HG02798 (cell line): ENCODE measurements around the gene ACTN4.

ENCODE experiments used
- ATAC-seq: cut with Tn5 transposase; IDR thresholded peaks from one replicate; pipeline ENCODE4 v1.9.1; 2021; ENCODE audit warnings: mild to moderate bottlenecking; ENCODE audit not compliant: unreplicated experiment, poor library complexity

Gene ACTN4

DNA sequence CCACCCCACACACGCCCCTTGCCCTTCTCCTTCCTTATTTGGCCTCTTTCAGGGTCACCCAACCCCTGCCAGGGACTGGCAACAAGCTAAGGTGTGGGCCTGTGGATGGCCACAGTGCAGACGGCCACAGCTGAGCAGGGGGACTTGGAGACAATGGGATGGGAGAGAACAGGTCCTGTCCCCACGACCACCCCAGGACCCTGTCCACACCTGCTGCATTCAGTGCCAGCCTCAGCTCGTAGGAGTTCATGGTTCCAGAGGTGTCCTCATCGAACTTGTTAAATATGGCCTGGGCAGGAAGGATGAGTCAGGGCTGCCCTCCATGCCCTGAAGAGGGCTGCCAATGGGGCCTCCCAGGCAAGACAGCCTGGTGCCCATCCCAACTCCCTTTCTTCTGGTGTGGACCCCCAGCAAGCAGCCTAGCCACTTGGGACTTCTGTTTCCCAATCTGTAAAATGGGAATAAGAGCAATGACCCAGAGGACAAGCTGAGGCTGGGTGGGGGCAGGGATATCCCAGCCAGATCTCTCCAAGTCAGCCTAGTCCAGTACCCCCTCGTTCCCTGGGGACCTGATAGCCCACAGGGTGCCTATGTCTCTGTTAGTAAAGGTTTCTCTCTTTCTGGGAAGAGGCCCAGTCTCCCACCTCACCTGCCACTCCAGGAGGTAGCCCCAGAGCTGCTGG, 86.2 kb downstream of the ACTN4 start:
- ATAC-seq = no peak

DNA sequence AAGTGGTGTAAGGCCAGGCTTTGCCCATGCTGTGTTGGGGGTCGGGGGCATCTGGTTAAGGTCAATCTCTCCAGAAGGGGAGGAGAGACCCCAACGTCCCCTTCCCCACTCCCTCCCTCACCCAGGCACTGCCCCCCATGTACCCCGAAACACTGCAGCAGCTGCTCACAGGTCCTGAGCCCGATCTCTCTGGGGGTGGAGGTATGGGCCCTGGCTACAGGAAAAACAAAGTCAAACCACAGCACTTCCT, 86.7 kb downstream of the ACTN4 start:
- ATAC-seq = no peak

DNA sequence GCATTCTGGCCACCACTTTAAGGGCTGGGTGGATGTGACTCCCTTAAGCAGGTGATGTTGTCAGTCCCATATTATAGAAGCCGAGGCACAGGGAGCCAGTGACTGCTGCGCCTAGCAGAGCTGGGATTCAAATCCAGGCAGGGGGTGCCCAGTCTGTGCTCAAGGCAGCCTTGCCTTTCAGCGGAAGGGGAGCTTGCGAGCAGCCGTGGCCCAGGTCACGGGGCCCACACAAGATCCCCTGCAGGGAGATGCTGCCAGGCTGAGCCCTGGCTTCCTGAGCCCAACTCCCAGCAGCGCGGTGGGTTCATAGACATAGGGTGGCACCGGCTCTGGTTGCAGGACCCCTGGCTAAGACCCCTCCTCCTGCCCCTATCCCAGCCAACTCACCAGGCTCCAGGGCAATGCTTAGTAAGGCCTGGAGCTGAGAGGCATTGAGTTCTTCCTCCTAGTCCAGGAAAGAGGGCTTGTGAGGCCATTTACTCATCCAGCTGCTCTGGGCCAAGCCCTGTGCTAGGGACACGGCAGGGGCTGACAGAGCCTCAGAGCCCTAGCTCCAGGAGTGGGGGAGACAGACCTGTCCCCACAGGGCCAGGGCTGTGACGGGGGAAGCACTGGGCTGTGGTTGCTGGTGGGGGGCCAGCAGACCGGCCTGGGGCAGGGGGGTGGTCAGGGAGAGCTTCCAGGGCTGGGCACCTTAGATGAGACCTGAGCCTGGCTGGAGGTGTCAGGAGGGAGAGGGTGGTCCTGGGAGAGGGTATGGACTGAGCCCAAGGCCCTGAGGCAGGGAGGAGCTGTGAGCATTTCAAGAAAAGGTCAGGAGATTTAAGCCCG, 87.2 kb downstream of the ACTN4 start:
- ATAC-seq = no peak

DNA sequence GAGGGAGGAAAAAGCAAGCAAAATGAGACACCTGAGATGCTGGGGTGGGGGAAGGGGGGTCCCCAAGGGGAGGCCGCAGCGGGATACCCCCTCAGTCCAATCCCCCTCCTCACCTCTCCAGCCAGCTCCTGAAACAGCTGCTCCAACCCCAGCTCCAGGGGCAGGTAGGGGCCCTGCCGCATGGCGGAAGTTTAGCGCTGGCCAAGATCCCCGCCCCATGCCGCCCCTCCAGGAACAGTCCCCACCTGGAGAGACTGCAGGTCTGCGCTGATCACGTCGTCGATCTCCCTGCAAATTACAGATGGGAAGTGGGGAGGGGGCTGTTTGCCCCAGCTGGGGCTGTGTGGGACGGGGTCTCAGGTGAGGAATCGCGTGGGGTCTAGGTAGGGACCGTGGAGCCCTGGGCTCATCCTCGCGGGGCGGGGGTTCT, 87.8 kb downstream of the ACTN4 start:
- ATAC-seq = peak; percentile 33

DNA sequence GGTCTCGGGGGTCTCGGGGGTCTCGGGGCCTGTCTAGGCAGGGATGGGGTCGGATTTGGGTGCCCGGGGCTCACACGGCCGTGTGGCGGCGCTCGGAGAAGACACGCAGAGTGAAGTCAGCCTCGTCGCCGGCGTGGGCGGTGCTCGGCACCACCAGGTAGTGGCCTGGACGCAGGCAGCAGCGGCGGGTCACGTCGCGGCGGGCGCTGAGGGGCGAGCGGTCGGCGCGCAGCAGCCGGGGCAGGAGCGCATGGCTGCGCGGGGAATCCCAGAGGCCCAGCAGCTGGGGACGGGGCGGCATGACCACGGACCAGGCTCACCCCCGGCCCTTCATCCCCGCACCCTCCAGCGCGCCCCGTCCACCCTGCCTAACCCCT, 88.6 kb downstream of the ACTN4 start:
- no peak for ATAC-seq

DNA sequence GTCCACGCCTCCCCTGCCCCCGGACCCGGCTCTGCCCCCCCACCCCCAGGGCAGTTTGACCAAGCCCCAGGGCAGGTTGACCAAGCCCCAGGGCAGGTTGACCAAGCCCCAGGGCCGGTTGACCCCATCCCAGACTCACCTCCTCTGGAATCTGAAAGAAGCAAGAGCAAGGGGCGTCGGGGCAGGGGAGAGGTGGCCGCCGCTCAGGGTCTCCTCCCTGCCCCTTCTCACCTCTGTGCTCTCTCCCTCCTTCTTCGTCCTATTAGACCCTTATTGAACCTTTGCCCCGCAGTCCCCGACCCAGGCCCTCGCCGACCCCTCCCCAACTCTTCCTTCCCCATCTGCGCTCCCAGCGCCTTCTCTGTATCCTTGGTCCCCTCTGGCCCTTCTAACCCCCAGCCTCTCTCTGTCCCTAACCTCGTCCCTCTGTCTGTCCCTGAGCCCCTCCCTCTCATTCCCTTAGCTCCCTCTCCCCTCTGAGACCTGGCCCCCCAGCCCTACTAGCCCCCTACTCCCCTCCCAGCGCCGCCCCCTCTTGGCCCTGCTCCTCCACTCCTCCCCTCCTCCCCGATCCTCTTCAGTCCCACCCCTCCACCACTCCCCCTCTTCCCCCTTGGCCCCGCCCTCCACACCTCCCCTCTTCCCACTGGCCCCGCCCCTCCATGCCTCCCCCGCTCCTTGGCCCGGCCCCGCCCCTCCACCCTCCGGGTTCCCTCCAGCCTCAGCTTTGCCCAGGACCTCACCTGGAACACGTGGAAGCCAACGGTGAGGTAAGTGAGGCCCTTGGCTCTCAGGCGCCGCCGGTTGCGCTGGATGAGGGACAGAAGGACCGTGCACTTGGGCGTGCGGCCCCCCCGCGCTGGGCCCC, 89.2 kb downstream of the ACTN4 start:
- ATAC-seq = no peak

DNA sequence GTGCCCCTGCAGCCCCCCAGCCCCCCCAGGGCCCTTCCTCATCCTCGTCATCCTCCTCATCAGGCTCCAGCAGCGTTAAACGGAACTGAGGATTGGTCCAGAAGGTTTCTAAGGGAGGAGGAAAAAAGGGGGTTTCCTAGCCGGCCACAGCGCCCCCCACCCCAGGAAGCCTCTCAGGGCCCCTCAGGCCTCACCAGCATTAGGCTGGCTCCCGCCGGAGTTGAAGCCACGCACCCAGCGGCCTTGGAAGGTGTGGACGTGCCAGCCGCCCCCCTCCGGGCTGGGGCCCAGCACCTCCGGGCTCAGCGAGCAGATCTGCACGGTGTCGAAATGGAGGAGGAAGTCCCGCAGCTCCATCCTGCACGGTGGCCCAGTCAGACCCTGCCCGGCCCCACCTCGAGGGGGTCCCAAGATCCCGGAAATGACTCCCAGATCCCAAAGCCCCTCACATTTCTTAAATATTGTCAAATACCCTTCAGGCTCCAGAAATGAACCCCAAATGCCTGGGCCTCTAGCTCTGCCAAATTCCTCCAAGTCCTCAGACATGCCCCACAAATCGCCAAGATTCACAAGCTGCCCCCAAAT, 89.9 kb downstream of the ACTN4 start:
- no peak for ATAC-seq

DNA sequence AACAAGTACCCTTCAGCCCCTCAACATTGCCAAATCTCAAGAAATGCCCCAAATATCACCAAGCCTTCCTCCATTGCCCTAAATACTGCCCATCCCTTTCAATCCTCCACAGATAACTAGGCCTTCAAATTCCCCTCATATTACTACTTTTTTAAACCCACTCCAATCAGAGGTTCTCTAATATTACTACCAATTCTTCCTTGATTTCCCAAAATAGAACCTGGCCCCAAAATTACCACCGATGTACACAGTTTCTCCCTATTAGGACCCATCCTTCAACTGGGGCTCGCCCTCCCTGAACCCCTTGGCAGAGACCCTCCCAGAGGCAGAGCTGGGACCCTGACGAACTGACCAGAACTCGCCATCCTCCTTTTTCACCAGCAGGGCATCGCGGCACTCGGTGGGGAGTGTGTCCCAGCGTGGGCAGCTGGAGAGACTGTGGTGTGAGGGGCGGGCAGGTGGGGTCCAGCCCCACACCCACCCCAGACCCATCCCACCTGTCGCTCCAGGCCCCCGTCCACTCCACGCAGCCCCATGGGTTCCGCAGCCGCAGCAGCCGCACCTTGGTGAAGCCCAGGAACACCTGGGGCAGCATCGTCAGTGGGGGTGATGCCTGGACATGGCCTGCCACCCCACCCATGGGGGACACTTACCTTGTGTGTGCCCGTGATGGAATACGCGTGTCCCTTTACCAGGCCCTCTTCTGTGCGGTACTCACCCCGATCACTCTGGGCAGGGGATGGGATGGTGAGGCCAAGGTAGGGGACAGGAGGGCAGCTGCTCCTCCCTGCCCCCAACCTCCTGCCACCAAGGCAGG, 90.7 kb downstream of the ACTN4 start:
- no peak for ATAC-seq

DNA sequence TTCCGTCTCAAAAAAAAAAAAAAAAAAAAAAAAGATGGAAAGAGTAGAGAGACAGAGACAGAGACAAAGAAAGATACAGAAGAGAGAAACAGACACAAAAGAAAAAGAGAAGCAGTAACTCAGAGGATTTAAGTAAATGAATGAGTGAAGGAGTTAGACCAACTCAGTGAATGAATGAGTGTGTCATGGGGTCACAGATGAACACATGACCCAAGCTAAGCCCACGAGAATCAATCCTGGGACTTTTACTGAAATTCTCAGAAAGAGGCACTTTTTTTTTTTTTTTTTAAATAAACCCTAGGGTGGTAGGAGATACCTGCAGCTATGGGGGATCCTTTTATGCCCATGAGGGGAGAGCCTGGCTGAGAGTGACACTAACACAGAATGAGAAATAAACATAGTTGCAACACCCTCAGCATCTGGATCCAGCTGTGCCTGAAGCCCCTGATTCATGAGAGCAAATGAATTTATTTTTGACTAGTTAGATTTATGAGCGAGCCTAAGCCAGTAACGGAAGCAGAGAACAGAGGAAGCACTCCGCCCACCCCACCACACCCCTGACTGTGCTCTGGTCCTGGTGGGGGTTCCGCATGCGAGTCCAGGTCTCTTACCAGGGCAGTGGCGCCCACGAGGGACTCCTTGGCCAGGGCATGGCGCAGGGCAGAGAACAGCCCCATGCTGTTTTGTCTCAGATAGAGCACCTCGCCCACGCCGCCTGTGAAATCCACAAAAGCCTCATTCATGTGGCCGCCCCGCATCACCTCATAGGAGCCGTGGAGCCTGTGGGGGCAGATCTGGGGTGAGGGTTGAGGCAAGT, 92.2 kb downstream of the ACTN4 start:
- no peak for ATAC-seq

DNA sequence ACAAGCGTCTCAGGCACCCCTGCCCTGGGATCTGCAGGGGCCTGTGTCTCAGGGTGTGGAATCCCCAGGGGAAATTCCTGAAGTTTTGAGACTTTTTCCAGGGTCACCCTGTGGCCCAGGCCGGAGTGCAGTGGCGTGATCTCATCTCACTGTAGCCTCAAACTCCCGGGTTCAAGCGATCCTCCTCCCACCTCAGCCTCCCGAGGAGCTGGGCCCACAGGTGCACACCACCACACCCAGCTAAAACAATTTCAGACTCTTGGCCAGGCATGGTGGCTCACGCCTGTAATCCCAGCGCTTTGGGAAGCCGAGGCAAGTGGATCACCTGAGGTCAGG, 92.8 kb downstream of the ACTN4 start:
- no peak for ATAC-seq

DNA sequence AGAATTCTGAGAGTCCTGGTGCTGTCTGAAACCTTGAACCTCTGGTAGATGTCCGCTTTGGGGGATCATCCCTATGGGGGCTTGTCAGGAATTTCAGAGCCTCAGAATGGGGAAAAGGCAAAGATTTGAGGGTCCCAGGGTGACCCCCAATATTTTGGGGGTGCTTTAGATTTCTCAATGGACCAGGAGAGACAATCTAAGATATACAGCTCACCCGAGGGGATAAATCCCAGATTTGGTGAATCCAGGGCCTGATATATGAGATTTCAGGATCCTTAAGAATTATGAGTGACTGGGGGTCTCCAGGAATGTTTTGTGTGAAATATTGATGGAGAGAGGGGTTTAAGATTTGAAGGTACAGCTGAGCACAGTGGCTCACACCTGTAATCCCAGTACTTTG, 93.5 kb downstream of the ACTN4 start:
- no peak for ATAC-seq

DNA sequence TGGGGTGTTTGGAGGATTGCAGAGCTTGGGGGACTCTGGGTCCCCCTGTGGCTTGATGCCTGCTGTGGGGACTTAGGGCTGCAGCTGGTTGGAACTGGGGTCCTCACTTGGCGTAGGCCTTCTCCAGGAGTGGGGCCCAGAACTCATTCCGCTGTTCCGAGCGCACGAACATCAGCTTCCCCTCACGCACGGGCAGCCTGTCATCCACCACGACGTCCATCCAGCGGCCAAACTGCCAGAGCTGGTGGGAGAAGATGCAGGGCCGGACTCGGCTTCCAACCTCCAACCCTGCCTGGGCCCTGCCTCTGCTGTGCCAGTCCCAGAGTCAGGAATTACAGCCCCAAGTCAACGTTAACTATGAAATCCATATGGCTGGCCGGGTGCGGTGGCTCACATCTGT, 94.2 kb downstream of the ACTN4 start:
- ATAC-seq = no peak

DNA sequence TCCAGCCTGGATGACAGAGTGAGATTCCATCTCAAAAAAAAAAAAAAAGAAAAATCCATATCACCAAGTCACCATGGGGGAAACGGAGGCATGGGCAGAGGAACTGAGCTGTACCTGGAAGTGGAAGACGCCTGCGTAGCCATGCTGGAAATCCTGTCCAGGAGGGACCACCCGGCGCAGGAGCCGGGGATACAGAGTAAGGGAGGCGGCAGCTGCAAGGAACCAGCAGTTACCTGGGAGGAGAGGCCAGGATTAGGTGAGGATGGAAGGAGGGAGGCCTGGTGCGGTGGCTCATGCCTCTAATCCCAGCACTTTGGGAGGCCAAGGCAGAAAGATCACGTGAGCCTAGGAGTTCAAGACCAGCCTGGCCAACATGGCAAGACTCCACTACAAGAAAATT, 94.8 kb downstream of the ACTN4 start:
- ATAC-seq = no peak

DNA sequence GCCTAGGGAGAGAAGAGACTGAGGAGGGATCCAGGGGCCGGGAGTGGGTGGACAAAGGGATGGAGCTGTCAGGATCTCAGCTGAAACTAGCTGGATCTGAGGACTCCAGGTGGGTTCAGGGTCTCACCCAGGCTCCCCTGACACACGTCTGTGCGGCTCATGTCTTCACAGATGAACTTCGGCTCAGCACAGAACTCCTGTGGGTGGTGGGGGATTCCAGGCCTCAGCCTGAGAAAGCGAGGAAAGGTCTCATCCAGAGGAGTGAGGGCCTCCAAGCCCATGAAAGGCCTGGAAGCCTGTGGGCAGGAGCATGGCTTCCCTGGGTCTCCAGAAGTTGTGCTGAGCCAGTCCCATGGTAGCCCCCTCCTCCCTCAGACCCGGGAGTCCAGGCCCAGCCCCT, 95.5 kb downstream of the ACTN4 start:
- ATAC-seq = no peak

DNA sequence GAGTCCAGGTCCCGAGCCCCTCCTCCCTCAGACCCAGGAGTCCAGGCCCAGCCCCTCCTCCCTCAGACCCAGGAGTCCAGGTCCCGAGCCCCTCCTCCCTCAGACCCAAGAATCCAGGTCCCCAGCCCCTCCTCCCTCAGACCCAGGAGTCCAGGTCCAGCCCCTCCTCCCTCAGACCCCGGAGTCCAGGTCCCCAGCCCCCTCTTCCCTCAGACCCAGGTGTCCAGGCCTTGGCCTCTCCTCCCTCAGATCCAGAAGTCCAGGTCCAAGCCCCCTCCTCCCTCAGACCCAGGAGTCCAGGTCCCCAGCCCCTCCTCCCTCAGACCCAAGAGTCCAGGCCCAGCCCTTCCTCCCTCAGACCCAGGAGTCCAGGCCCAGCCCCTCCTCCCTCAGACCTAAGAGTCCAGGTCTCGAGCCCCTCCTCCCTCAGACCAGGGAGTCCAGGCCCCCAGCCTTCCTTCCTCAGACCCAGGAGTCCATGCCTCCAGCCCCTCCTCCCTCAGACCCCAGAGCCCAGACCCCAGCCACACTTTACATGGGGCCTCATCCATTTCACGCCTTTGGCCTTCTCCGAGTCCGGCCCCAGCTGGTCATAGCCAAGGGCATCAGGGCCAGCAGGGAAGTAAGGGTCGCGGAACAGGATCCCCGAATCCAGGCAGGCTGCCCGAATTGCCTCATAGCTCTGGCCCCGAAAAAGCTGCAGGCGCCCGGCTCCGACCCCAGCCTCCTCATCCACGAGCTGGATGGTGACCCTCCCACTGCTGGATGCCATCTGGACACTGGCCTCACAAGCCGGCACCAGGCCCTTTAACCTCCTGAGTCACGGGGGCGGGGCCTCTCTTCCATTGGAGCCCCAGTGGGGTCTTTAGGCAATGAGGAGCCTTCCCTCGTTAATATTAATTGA, 96.2 kb downstream of the ACTN4 start:
- ATAC-seq = no peak

DNA sequence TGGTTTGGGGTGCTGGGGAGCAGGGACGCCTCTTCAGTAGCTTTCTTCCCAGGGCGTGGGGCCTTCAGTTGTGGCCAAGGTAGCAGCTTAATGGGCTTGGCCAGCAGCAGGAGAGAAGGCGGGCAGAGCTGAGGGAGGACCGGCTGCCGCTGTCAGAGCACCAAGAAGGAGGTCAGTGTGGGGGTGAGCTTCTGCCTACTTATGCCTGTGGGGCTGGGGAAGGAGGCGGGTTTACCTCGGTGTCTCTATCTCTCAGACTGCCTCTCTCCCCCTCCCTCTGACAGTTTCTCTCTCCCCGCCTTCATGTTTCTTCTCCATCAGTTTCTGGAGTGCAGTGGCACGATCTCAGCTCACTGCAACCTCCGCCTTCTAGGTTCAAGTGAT, 96.8 kb downstream of the ACTN4 start, which contains the start of gene CAPN12:
TSS of gene CAPN12 (minus strand) at position 177 of the 384 bp plus-strand sequence. CDS start 309 bp downstream, outside the sequence.
- no peak for ATAC-seq

DNA sequence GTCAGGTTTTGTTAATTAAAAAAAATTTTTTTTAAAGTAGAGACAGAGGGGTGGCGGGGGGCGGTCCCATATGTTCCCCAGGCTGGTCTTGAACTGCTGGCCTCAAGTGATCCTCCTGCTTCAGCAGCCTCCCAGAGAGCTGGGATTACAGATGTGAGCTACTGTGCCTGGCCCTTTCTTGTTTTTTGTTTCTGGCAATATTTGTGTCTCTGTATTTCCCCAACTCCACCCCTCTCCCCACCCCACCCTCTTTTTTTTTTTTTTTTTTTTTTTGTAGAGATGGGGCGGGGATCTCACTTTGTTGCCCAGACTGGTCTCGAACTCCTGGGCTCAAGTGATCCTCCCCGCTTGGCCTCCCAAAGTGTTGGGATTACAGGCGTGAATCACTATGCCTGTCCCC, 97.4 kb downstream of the ACTN4 start:
- ATAC-seq = no peak

DNA sequence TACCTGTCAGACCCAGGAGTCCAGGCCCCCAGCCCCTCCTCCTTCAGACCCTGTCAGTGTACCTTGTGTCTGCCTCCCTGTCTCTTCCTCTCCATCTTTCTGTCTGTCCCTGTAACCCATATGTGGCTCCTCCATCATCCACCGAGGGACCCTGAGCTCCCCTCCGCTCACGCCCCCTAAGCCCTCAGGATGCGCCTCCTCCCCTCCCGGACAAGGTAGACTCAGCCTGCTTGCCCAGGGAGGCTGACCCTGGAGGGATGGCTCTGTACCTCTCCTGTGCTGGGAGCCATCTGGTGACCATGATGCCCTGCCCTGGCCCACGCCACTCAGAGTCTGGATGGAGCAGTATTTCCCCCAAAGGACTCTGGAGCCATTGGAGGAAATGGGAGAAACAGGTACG, 97.9 kb downstream of the ACTN4 start:
- ATAC-seq = no peak
